ENCODE measurements around the gene AGAP1.

- TF ChIP-seq CTCF (IDR thresholded peaks at IDR 0.05) (no peak), POLR2A (IDR thresholded peaks at IDR 0.05) (no peak), POLR2AphosphoS5 (IDR thresholded peaks at IDR 0.05) (no peak)
Observed at GRCh38 chr2:235737396-235737795, 243.6 kb downstream of the AGAP1 start.
